Stimulated activated CD8-positive, alpha-beta memory T cell treated with anti-CD3 and anti-CD28 coated beads, Interleukin-7, amount 100 ng/mL, for 24 hours (primary cell): ENCODE measurements around the gene PABPC1L.

Experiments used
- DNase-seq: peaks from one replicate; pipeline ENCODE4 v3.0.0-alpha.2; 2020; ENCODE audit warnings: low read depth

Gene PABPC1L

DNA sequence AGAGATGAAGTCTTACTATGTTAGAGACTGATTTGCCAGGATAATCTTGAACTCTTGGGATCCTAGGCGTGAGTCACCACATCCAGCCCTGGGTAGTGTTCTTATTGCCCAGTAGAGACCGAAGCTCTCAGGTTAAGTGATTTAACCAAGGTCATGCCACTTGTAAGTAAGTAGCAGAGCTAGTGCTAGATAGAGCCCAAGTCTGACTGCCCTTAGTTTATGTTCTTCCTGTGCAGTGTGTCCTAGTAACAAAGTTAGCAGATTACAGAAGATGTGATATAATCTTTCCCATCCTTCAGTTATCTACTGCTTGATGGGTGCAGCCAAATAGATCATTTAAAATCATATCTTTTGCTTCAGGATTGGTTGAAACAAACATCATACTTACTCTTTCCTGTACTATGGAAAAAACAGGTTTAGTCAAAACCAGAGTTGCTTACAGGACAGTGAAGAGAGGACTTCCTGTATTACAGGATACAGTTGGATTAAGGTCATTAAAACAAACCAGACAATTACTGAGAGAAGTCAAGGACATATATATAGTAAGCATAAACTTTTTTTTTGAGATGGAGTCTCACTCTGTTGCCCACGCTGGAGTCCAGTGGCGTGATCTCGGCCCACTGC, 9.5 kb upstream of the PABPC1L start:
- no peak for DNase-seq

DNA sequence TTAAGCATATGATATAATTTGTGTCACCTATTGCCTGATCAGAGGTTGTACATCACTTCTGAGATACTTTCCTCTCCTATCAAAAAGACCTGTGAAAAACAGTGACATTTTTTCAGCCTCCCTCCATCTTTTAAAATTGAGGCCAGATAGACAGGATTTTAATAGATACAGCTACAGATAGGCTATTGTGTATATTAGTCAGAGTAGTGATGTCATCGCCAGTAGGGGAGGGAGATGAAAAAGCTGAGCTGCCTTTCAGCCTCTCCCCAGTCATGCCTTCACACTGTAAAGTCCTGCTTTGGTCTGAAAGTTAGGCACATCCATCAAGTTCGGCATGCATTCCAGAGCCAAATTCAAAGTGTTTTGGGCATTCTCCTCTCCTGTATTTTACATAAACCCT, 7.9 kb upstream of the PABPC1L start:
- no peak for DNase-seq

GRCh38 chr20:44904377-44904776, 5.5 kb upstream of the PABPC1L start:
- no peak for DNase-seq

DNA sequence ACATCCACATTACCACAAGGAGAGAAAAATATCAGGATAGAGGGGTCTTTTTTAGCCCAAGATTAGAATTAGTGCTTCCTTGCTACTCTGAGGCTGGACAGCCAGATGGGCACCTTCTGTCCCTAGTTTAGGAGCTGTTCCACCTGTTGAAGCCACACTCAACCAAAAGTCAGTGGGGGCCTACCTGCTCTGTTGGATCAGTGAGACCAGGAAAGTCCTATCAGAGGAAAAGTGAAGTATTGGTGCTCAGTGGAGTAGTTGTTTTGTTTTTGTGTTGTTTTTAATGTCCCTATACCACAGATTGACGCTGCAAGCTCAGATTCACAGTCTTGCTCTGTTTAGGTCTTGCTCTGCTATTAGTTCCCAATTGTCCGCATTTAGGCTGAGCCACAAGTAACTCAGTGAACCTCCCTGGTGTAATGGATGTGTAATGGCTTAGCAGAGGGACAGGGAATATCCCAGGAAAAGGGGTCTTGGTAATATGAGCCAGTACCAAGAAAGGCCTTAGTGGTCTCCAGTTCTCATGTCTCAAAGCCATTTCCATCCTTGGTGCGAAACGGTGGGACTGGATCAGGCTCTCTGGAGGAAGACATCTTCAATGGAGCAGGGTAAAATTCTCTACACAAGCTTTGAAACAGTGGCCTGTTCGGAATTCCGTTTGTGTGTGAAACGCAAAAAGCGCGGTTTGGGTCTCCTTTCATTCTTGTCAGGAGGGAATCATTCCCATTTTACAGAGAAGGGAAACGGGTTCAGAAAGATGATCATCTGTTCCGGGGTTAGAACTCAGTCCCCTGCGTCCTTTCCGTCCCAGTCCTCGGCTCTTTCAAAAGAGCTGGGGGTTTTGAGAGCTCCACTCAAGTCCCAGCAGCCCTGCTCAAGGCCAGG, 631 bp upstream of the PABPC1L start:
- no peak for DNase-seq

DNA sequence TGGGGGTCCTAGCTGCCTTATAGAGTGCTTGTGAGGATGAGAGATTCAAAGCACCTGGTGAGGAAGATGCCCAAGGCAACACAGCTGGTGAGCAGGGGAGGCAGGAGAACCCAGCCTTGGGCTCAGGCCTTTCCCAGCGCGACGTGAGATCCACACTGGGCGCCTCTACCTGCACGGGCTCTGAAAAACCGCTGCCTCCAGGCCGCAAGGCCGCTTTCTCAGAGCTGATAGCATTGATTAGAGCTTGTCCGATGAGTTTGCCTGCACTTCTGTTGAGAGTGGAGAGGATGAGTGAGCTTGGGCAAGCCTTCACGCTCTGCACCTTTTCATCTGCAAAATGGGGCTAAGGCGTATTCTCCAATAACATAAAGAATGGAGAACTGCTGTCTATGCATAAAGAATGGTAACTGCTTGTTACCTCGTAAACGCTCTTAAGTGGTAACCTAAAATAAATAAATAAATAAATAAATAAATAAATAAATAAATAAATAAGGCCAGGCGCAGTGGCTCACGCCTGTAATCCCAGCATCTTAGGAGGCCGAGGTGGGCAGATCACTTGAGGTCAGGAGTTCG, 916 bp downstream of the PABPC1L start:
- no peak for DNase-seq

- no peak for DNase-seq
Measured at GRCh38 chr20:44911264-44911921, 1.5 kb downstream of the PABPC1L start.

GRCh38 chr20:44912189-44912588, 2.3 kb downstream of the PABPC1L start:
- no peak for DNase-seq

DNA sequence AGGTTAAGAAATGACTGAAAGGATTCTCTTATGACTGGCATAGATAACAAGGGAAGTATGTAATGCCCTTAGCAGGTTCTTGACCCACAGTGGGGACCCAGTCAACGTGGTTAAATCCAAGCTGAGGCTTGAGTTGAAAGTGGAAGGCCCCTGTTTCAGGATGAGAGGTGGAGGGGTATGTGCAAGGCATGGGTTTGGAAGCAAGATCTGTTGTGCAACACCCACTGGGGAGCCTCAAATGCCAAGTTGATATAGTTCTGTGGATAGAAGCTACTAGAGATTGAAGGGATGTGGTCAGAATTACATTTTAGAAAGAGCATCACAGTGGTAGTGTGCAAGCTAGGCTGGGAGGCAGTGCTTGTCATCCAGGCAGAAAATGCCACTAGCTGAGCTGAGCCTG, 5.1 kb downstream of the PABPC1L start:
- no peak for DNase-seq

GRCh38 chr20:44916586-44916985, 6.7 kb downstream of the PABPC1L start:
- DNase-seq: no peak

DNA sequence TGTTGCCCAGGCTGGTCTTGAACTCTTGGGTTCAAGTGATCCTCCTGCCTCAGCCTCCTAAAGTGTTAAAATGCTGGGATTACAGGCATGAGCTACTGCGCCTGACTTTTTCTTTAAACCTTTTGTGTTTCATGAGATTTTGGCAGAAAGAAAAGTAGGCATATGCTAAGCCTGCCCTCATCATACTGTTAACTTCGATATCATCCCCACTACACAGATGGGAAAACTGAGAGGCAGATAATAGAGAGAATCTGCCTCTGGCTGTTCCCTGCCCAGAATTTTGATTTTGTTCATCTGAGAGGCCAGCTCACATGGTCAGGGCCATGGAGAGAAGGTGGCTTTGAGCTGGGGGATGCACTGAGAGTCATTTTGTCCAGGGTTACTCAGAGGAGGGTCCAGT, 7.5 kb downstream of the PABPC1L start:
- DNase-seq: no peak

- DNase-seq: no peak
Measured at GRCh38 chr20:44918342-44918741, 8.5 kb downstream of the PABPC1L start.

DNA sequence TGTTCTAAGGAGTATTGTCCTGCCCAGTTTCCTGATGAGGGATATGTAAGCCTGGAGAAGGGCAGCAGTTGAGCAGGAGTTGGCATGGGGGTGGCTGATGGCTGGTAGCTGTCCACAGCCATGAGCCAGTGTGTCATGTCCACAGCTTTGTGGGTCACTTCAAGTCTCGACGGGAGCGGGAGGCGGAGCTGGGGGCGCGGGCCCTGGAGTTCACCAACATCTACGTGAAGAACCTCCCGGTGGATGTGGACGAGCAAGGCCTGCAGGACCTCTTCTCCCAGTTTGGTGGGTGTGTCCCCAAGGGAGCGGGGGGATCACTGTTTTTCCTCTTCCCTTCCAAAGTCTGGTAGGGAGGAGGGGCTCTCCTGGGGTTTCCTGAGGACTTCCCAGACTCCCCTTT, 8.9 kb downstream of the PABPC1L start:
- DNase-seq: no peak

DNA sequence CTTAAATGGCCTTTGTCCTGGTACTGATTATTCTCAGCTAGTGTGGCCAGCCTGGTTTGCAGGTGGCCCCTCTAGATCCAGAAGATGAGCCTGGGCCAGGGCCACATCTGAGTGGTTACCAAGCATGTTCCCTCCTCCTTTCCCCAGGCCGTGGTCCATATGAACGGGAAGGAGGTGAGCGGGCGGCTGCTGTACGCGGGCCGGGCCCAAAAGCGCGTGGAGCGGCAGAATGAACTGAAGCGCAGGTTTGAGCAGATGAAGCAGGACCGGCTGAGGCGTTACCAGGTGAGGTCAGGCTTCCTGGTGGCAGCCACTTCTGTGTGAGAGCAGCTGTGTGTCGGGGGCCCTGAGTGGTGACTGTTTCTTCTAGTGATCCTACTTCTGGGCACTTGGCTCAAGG, 11.6 kb downstream of the PABPC1L start:
- DNase-seq: no peak

DNA sequence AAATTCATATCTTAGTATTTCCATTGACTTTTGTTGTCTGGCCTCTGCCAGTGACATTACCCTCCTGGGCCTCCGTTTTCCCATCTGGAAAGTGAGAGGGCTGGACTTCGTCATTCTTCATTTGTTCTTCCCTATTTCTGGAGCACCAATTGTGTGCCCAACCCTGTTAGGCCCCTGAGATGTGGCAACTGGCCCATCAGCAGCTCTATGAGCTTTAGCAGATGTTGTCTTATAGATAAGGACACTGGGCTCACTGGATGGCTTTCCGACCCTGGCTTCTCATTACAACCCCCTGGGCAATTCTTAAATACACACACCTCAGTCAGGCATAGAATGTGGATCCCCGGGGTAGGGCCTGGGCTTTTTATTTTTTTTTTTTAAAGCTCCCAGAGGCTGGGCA, 14.7 kb downstream of the PABPC1L start:
- no peak for DNase-seq

GRCh38 chr20:44928595-44928994, 18.7 kb downstream of the PABPC1L start:
- DNase-seq: no peak

- DNase-seq: no peak
Measured at GRCh38 chr20:44930517-44931168, 20.8 kb downstream of the PABPC1L start.

- DNase-seq: no peak
Measured at GRCh38 chr20:44931911-44932310, 22.1 kb downstream of the PABPC1L start.

DNA sequence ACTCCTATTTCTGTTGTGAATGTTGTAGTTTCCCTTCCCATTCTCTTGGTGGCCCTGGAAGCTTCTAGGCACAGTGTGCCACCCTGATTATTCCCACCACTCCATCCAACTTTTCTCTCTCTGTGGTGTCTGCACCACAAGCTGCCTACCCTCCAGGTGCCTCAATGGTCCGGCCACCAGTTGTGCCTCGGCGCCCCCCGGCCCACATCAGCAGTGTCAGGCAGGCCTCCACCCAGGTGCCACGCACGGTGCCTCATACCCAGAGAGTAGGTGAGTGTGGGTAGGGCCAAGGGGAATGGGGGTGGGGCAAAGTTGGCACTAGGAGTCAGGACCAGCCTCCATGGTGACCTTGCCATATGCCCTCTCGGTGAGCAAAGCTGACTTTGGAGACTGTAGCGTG, 23.1 kb downstream of the PABPC1L start:
- DNase-seq: no peak

DNA sequence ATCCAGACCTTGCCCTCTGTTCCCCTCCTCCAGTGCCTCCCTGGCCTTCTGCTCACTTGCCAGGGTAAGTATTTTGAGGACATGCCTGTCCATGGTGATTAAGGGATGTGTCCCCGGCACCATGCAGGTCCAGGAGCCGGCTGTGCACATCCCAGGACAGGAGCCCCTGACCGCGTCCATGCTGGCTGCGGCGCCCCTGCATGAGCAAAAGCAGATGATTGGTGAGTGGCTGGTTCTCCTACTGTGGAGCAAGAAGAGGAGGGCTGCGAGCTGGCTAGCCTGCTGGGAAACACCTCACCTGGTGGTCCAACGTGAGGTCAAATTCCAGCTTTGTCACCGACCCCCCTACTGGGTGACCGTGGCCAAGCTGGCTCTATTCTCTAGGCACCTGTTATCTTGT, 26.6 kb downstream of the PABPC1L start:
- no peak for DNase-seq

GRCh38 chr20:44938637-44939036, 28.8 kb downstream of the PABPC1L start:
- no peak for DNase-seq

DNA sequence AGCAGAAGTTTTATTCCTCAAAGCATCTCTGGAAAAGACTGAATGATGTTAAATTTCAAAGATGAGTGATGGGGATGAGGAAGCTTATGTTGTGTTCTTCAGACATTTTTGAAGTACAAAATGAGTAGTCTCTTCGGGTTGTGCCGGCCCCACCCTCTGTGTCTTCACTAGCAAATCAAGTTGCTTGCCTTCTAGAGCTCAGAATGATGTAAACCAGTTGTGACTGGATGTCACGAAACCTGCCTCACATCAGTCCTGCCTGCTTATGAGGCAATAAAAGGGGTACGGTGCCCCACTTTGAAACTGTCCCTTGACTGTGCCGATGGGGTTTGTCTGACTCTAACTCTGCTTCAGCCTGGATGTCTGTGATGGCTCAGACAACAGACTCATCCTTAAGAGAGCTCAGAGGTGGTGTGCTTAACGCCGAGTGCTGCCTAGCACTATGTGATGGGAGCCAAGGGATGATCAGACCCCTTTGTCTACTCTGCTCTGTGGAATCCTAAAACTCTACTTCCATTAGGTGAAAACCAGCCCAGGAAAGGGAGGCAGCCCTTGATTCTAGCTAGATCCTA, 31.3 kb downstream of the PABPC1L start:
- no peak for DNase-seq
